Vagina (tissue), 2 donors: ENCODE results near the gene CMPK2.

Source experiments
- CTCF ChIP-seq, 3 experiments: fragments of 450-650 bp in 2 of 3; fragments of 200-600 bp in 1 of 3; sonication (generic) in 1 of 3; IDR thresholded peaks; one replicate each; pipeline ENCODE4 v1.5.1; 2017 to 2019; ENCODE audit warnings: antibody characterized with exemption in 3 of 3, mild to moderate bottlenecking in 2 of 3, moderate library complexity in 2 of 3
- POLR2A ChIP-seq, 2 donors: fragments of 450-650 bp; IDR thresholded peaks; one replicate each; pipeline ENCODE4 v1.6.1; 2017; ENCODE audit warnings: antibody characterized with exemption in 2 of 2, mild to moderate bottlenecking in 2 of 2, moderate library complexity in 2 of 2

GRCh38 chr2:6865346-6866274 lies at the start of gene CMPK2:
- TF ChIP-seq CTCF (IDR thresholded peaks at IDR 0.05) (no peak), POLR2A (IDR thresholded peaks at IDR 0.05) (no peak)
